Measurements from ENCODE around the gene QRFP.
"Not testable (repeated sequence)": the region's sequence is repeated elsewhere in the genome, so short reads cannot be mapped to it uniquely, and the experiment has no call there.

The QRFP gene

GRCh38 chr9:130852801-130853200, 43.8 kb downstream of the QRFP start:
- FAIRE-seq: no peak
- TF ChIP-seq POLR2AphosphoS5 (IDR thresholded peaks at IDR 0.05; ENCODE audit: low read depth, low read length): no peak
- TF ChIP-seq SPI1 (IDR thresholded peaks at IDR 0.05; ENCODE audit: low read depth, low read length): no peak
- no peak for TF ChIP-seq POLR2A (IDR thresholded peaks at IDR 0.05; ENCODE audit: low read depth, low read length)
- no peak for TF ChIP-seq PAX5 (IDR thresholded peaks at IDR 0.05; ENCODE audit: insufficient read depth, low read length, severe bottlenecking)
- TF ChIP-seq POU2F2 (IDR thresholded peaks at IDR 0.05; ENCODE audit: low read depth, low read length): no peak
- no peak for TF ChIP-seq TAF1 (IDR thresholded peaks at IDR 0.05; ENCODE audit: low read depth, low read length)

GRCh38 chr9:130849356-130849755, 47.3 kb downstream of the QRFP start:
- TF ChIP-seq POLR2A (IDR thresholded peaks at IDR 0.05; ENCODE audit: low read depth, low read length) (no peak), POU2F2 (IDR thresholded peaks at IDR 0.05; ENCODE audit: low read depth, low read length) (no peak), POLR2AphosphoS5 (IDR thresholded peaks at IDR 0.05; ENCODE audit: low read depth, low read length) (no peak), TAF1 (IDR thresholded peaks at IDR 0.05; ENCODE audit: low read depth, low read length) (no peak), SPI1 (IDR thresholded peaks at IDR 0.05; ENCODE audit: low read depth, low read length) (no peak), PAX5 (IDR thresholded peaks at IDR 0.05; ENCODE audit: insufficient read depth, low read length, severe bottlenecking) (no peak)
- FAIRE-seq: no peak
- no peak for DNase-seq (ENCODE audit: insufficient read length, low spot score)

More at GRCh38 chr9:130852801-130853200, 43.8 kb downstream of the QRFP start:
- DNase-seq (ENCODE audit: insufficient read length, low spot score): no peak

- not testable (repeated sequence) for DNase-seq (ENCODE audit: insufficient read length, low spot score); FAIRE-seq
Measured at GRCh38 chr9:130848514-130848913, 48.1 kb downstream of the QRFP start.

- DNase-seq (ENCODE audit: insufficient read length, low spot score) (no peak), FAIRE-seq (no peak)
- no peak for TF ChIP-seq TAF1 (IDR thresholded peaks at IDR 0.05; ENCODE audit: low read depth, low read length)
Measured at GRCh38 chr9:130847306-130848217, 49.0 kb downstream of the QRFP start.

- DNase-seq (ENCODE audit: insufficient read length, low spot score): no peak
- TF ChIP-seq TAF1 (IDR thresholded peaks at IDR 0.05; ENCODE audit: low read depth, low read length): no peak
- no peak for FAIRE-seq
Measured at GRCh38 chr9:130846487-130847305, 49.9 kb downstream of the QRFP start.

GRCh38 chr9:130845901-130846481, 50.6 kb downstream of the QRFP start:
- FAIRE-seq (no peak), DNase-seq (ENCODE audit: insufficient read length, low spot score) (no peak)
- TF ChIP-seq POLR2A (IDR thresholded peaks at IDR 0.05; ENCODE audit: low read depth, low read length) (no peak), TAF1 (IDR thresholded peaks at IDR 0.05; ENCODE audit: low read depth, low read length) (no peak), POU2F2 (IDR thresholded peaks at IDR 0.05; ENCODE audit: low read depth, low read length) (no peak), POLR2AphosphoS5 (IDR thresholded peaks at IDR 0.05; ENCODE audit: low read depth, low read length) (no peak), SPI1 (IDR thresholded peaks at IDR 0.05; ENCODE audit: low read depth, low read length) (no peak), PAX5 (IDR thresholded peaks at IDR 0.05; ENCODE audit: insufficient read depth, low read length, severe bottlenecking) (no peak)

- no peak for TF ChIP-seq POLR2A (IDR thresholded peaks at IDR 0.05; ENCODE audit: low read depth, low read length)
- TF ChIP-seq POLR2AphosphoS5 (IDR thresholded peaks at IDR 0.05; ENCODE audit: low read depth, low read length): no peak
- TF ChIP-seq POU2F2 (IDR thresholded peaks at IDR 0.05; ENCODE audit: low read depth, low read length): no peak
- no peak for TF ChIP-seq TAF1 (IDR thresholded peaks at IDR 0.05; ENCODE audit: low read depth, low read length)
- no peak for TF ChIP-seq PAX5 (IDR thresholded peaks at IDR 0.05; ENCODE audit: insufficient read depth, low read length, severe bottlenecking)
- no peak for TF ChIP-seq SPI1 (IDR thresholded peaks at IDR 0.05; ENCODE audit: low read depth, low read length)
- no peak for DNase-seq (ENCODE audit: insufficient read length, low spot score)
- FAIRE-seq: no peak
Measured at GRCh38 chr9:130845254-130845653, 51.4 kb downstream of the QRFP start.

- FAIRE-seq (no peak), DNase-seq (ENCODE audit: insufficient read length, low spot score) (no peak)
- TF ChIP-seq POU2F2 (IDR thresholded peaks at IDR 0.05; ENCODE audit: low read depth, low read length) (no peak), POLR2AphosphoS5 (IDR thresholded peaks at IDR 0.05; ENCODE audit: low read depth, low read length) (no peak), TAF1 (IDR thresholded peaks at IDR 0.05; ENCODE audit: low read depth, low read length) (no peak), PAX5 (IDR thresholded peaks at IDR 0.05; ENCODE audit: insufficient read depth, low read length, severe bottlenecking) (no peak), POLR2A (IDR thresholded peaks at IDR 0.05; ENCODE audit: low read depth, low read length) (no peak), SPI1 (IDR thresholded peaks at IDR 0.05; ENCODE audit: low read depth, low read length) (no peak)
Measured at GRCh38 chr9:130844044-130844451, 52.6 kb downstream of the QRFP start.

- FAIRE-seq (no peak), DNase-seq (ENCODE audit: insufficient read length, low spot score) (no peak)
- TF ChIP-seq SPI1 (IDR thresholded peaks at IDR 0.05; ENCODE audit: low read depth, low read length) (no peak), TAF1 (IDR thresholded peaks at IDR 0.05; ENCODE audit: low read depth, low read length) (no peak), POU2F2 (IDR thresholded peaks at IDR 0.05; ENCODE audit: low read depth, low read length) (no peak), POLR2A (IDR thresholded peaks at IDR 0.05; ENCODE audit: low read depth, low read length) (no peak), PAX5 (IDR thresholded peaks at IDR 0.05; ENCODE audit: insufficient read depth, low read length, severe bottlenecking) (no peak), POLR2AphosphoS5 (IDR thresholded peaks at IDR 0.05; ENCODE audit: low read depth, low read length) (no peak)
Measured at GRCh38 chr9:130843049-130843908, 53.3 kb downstream of the QRFP start.

Data from GM12891 (cell line).